GM12872 (cell line): ENCODE results near the gene TFR2.

ENCODE experiments used
- TF ChIP-seq, protein P1 (sequence below): IDR thresholded peaks from 3 replicates; pipeline ENCODE4 v1.5.1; 2011; ENCODE audit warnings: low read depth, mild to moderate bottlenecking, low read length, moderate library complexity; ENCODE audit not compliant: insufficient read depth

The TFR2 gene

GRCh38 chr7:100670074-100670473 is 28.7 kb upstream of the TFR2 start:
- TF ChIP-seq, protein P1, sequence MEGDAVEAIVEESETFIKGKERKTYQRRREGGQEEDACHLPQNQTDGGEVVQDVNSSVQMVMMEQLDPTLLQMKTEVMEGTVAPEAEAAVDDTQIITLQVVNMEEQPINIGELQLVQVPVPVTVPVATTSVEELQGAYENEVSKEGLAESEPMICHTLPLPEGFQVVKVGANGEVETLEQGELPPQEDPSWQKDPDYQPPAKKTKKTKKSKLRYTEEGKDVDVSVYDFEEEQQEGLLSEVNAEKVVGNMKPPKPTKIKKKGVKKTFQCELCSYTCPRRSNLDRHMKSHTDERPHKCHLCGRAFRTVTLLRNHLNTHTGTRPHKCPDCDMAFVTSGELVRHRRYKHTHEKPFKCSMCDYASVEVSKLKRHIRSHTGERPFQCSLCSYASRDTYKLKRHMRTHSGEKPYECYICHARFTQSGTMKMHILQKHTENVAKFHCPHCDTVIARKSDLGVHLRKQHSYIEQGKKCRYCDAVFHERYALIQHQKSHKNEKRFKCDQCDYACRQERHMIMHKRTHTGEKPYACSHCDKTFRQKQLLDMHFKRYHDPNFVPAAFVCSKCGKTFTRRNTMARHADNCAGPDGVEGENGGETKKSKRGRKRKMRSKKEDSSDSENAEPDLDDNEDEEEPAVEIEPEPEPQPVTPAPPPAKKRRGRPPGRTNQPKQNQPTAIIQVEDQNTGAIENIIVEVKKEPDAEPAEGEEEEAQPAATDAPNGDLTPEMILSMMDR = no peak

GRCh38 chr7:100668069-100668449 is 26.7 kb upstream of the TFR2 start:
- TF ChIP-seq, protein P1 = no peak

DNA sequence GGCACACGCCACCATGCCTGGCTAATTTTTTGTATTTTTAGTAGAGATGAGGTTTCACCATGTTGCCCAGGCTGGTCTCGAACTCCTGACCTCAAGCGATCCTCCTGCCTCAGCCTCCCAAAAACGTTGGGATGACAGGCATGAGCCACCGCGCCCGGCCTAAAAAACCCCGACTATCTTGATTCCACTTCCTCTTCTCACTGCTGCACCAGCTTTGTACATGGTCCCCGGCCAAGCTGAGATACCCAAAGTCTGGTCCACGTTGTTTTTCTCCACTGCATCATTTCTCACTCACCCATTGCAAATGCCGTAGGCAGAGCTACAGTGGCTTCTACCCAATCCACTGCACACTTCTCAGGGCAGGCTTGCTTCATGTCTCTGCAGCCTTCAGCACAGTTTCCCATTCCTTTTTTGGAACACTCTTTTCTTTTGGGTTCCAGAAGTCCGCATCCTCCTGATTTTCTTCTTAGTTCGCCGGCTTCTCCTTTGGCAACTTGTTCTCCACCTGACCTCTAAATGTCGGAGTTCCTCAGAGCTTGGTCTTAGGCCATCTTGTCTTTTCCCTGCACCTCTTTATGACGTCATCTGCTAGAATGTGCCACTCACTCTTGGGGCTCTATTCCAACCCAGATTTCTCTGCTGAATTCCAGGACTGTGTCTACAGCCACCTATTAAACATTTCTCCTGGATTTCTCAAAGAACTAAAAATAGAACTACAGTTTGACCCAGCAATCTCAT is 26.1 kb upstream of the TFR2 start:
- TF ChIP-seq, protein P1 = no peak

DNA sequence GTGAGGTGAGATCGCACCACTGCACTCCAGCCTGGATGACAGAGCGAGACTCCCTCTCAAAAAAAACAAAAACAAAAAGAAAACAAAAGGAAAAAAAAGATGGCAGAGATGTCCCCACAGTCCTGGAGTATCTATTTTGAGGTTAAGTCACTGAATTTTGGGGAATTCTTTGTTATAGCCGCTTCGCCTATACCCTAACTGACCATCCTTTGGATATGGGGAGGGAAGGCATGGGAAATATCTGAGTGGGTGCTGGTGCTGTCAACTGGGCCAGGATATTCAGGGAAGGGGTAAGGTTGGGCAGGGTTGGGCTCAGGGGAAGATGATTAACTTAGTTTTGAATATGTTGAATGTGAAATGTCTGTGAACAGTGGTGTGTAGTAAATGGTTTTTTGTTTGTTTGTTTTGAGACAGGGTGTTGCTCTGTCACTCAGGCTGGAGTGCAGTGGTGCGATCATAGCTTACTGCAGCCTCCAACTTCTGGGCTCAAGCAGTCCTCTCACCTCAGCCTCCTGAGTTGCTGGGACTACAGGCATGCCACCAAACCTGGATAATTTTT is 23.9 kb upstream of the TFR2 start:
- TF ChIP-seq, protein P1 = no peak

DNA sequence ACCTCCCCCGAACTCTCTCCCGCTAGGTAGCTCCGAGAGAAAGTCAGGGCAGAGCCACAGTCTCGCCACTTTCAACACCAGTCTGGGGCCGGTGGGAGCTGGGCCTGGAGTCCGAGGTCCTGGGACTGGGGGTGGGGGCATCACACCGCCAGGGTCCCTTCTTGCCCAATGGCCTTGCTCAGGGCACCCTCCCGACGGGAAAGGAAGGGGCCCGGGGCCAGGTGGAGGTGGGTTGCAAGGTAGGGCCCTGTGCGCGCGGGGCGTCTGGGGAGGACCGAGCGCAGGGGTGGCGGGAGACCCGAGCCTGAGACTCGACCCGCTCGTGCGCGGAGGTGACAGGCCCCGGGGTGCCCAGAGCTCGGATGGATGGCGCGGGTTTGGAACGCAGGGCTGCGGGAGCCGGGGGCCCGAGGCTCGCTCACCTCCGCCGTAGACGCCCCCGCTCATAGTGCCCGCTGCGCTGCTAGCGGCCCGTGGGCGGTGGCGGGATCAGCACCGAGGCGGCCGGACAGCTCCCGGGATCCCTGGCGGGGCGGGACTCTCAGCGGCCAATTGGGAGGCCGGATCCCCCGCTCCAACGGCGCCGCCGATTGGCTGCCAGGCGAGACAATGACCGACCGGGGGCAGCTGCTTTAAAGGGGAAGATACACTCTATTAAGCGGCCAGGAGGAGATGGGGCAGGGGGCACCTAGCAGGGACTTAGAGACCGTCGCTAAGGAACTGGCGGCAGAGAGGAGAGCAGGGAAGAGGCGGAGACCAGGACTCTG is 14.7 kb upstream of the TFR2 start, which contains the start of gene ACTL6B:
Gene ACTL6B, minus strand, starts transcription at position 541 of the 767 bp plus-strand sequence. Its CDS starts 94 bp downstream, at position 447.
- TF ChIP-seq, protein P1 = no peak

DNA sequence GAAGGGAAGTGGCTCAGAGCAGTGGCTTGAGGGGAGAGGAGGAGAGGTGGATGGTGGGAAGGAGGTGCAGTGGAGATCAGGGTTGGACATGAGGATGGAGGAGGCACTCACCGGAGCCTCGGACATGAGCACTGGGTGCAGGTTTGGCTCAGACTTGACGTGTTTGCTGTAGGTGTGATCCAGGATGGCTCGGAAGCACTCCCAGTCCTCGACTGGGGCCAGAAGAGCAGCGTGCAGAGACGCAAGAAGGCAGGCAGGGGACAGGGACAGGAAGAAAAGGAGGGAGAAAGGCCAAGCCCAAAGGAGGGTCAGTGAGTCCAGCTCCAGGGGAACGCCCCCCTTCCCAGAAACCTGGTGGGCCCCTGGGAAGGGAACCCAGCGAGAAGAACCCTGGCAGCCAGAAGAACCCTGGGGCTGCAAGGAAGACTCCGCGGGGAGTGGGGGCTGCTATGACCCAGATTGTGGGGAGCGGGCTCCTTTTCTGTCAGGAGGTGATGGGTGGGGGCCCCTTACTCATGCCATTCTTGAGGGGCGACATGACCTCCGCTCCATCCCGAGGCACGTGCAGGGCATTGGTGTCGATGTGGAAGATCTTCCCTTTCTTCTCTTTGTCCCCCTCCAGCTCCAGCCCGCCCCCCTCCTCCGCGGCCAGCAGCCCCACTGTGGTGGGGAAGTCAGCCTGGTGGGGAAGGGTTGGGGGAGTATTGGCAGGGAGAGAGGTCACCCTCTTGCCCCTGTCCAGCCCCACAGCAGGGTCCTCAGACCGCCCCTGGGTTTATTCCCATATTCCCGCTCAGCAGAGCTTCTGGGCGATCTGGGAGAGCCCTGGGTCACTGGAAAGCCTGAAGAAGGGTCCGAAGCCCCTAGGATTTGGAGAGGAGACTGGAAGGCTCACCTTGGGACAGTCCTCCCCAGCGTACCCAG is 13.8 kb upstream of the TFR2 start:
- TF ChIP-seq, protein P1 = no peak
